ENCODE data around the gene ELFN1.

The ELFN1 gene

DNA sequence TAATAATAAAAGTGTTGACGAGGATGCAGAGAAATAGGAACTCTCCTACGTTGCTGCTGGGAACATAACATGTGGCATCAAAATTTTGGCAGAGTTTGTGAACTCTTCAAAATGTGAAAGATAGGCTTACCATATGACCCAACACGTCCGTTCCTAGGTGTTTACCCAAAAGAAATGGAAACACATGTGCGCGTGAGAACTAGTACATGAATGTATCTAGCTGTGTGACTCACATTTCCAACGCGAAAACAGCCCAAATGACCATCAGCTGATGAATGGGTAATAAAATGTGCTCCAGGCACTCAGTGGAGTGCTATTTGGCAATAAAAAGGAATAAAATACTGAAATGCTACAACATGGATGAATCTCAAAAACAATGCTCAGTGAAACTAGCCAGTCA lies 10.4 kb upstream of the ELFN1 start:
- Histone ChIP-seq H3K9me3 (ENCODE audit: insufficient read depth, low read depth, low read length) (no peaks in the 10 kb centered on the region), H3K27me3 (ENCODE audit: insufficient read depth, low read length, poor library complexity, severe bottlenecking) (no peaks in the 10 kb centered on the region), H3K4me2 (ENCODE audit: low read depth, low read length, poor library complexity, severe bottlenecking) (no peak overlapping the region), H2AFZ (ENCODE audit: low read length) (no peak overlapping the region), H3K36me3 (ENCODE audit: insufficient read depth, low read length) (no peaks in the 10 kb centered on the region), H4K20me1 (ENCODE audit: insufficient read depth, low read length, poor library complexity, severe bottlenecking) (no peaks in the 10 kb centered on the region), H3K4me1 (ENCODE audit: insufficient read depth, low read length, poor library complexity, severe bottlenecking) (no peaks in the 10 kb centered on the region), H3K9ac (ENCODE audit: low read depth, low read length, poor library complexity, severe bottlenecking) (no peak overlapping the region), H3F3A (ENCODE audit: low read depth) (no peaks in the 10 kb centered on the region), H3K79me2 (ENCODE audit: insufficient read depth, low read length) (no peaks in the 10 kb centered on the region), H3K9me2 (replicated peaks; ENCODE audit: low read depth, low read length) (no peaks in the 10 kb centered on the region), H3K4me3 (ENCODE audit: low read length, poor library complexity, severe bottlenecking) (no peak overlapping the region)
- no peak for TF ChIP-seq EZH2phosphoT487 (IDR thresholded peaks at IDR 0.05; ENCODE audit: borderline replicate concordance)
- TF ChIP-seq, protein P1, sequence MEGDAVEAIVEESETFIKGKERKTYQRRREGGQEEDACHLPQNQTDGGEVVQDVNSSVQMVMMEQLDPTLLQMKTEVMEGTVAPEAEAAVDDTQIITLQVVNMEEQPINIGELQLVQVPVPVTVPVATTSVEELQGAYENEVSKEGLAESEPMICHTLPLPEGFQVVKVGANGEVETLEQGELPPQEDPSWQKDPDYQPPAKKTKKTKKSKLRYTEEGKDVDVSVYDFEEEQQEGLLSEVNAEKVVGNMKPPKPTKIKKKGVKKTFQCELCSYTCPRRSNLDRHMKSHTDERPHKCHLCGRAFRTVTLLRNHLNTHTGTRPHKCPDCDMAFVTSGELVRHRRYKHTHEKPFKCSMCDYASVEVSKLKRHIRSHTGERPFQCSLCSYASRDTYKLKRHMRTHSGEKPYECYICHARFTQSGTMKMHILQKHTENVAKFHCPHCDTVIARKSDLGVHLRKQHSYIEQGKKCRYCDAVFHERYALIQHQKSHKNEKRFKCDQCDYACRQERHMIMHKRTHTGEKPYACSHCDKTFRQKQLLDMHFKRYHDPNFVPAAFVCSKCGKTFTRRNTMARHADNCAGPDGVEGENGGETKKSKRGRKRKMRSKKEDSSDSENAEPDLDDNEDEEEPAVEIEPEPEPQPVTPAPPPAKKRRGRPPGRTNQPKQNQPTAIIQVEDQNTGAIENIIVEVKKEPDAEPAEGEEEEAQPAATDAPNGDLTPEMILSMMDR (conservative IDR thresholded peaks at IDR 0.05; ENCODE audit: low read length): no peak

DNA sequence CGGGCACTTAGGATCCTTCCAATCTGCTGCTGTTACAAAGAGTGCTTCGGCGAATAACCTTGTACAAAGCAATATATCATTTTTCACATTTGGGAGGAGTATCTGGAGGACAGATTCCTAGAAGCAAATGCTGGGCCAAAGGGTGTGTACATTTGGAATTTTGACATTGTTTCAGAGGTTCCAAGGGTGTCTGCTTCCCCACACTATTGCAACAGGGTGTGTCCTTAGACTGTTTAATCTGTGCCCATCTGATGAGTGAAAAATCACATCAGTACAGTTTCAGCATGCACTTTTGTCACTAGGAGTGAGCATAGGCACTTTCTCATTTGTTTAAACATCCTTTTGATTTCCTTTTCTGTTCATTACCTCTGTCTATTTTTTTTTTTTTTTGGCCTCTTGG lies 8.6 kb upstream of the ELFN1 start:
- H3K27me3 ChIP-seq (ENCODE audit: insufficient read depth, low read length, poor library complexity, severe bottlenecking): no peaks in the 10 kb centered on the region
- no peaks in the 10 kb centered on the region for H3K4me1 ChIP-seq (ENCODE audit: insufficient read depth, low read length, poor library complexity, severe bottlenecking)
- H3K9ac ChIP-seq (ENCODE audit: low read depth, low read length, poor library complexity, severe bottlenecking): no peak overlapping the region
- H3K9me2 ChIP-seq (replicated peaks; ENCODE audit: low read depth, low read length): no peaks in the 10 kb centered on the region
- no peaks in the 10 kb centered on the region for H3K79me2 ChIP-seq (ENCODE audit: insufficient read depth, low read length)
- H3K9me3 ChIP-seq (ENCODE audit: insufficient read depth, low read depth, low read length): no peaks in the 10 kb centered on the region
- no peak overlapping the region for H2AFZ ChIP-seq (ENCODE audit: low read length)
- H3K4me2 ChIP-seq (ENCODE audit: low read depth, low read length, poor library complexity, severe bottlenecking): no peak overlapping the region
- H4K20me1 ChIP-seq (ENCODE audit: insufficient read depth, low read length, poor library complexity, severe bottlenecking): no peaks in the 10 kb centered on the region
- no peak for TF ChIP-seq EZH2phosphoT487 (IDR thresholded peaks at IDR 0.05; ENCODE audit: borderline replicate concordance)
- TF ChIP-seq, protein P1 (conservative IDR thresholded peaks at IDR 0.05; ENCODE audit: low read length): no peak
- H3F3A ChIP-seq (ENCODE audit: low read depth): no peaks in the 10 kb centered on the region
- no peak overlapping the region for H3K4me3 ChIP-seq (ENCODE audit: low read length, poor library complexity, severe bottlenecking)
- no peaks in the 10 kb centered on the region for H3K36me3 ChIP-seq (ENCODE audit: insufficient read depth, low read length)

DNA sequence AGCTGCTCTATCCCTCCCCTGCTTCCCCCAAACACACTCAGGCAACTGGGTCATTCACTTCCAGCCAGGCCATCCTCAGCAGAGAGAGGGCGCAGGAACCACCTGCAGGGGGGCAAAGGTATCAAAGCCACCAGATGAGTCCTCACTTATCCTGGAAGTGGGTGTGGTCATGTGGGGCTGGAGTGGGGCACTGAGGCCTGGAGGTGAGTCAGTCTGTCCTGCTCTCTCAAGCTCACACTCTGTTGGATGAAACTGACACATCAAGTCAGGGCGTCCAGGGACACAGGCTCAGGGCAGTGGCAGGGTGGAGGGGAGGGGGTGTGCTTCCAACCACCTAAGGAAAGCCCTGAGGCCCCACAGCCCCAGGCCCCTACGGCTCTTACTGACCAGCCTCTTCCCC lies 8.0 kb upstream of the ELFN1 start:
- Histone ChIP-seq H3K4me3 (ENCODE audit: low read length, poor library complexity, severe bottlenecking) (no peak overlapping the region), H3K79me2 (ENCODE audit: insufficient read depth, low read length) (no peaks in the 10 kb centered on the region), H3K9me2 (replicated peaks; ENCODE audit: low read depth, low read length) (no peaks in the 10 kb centered on the region), H3F3A (ENCODE audit: low read depth) (no peaks in the 10 kb centered on the region), H3K9ac (ENCODE audit: low read depth, low read length, poor library complexity, severe bottlenecking) (no peak overlapping the region), H3K4me2 (ENCODE audit: low read depth, low read length, poor library complexity, severe bottlenecking) (no peak overlapping the region), H4K20me1 (ENCODE audit: insufficient read depth, low read length, poor library complexity, severe bottlenecking) (no peaks in the 10 kb centered on the region), H3K27me3 (ENCODE audit: insufficient read depth, low read length, poor library complexity, severe bottlenecking) (no peaks in the 10 kb centered on the region), H3K36me3 (ENCODE audit: insufficient read depth, low read length) (no peaks in the 10 kb centered on the region), H3K4me1 (ENCODE audit: insufficient read depth, low read length, poor library complexity, severe bottlenecking) (no peaks in the 10 kb centered on the region), H3K9me3 (ENCODE audit: insufficient read depth, low read depth, low read length) (no peaks in the 10 kb centered on the region), H2AFZ (ENCODE audit: low read length) (no peak overlapping the region)
- no peak for TF ChIP-seq EZH2phosphoT487 (IDR thresholded peaks at IDR 0.05; ENCODE audit: borderline replicate concordance)
- TF ChIP-seq, protein P1 (conservative IDR thresholded peaks at IDR 0.05; ENCODE audit: low read length): no peak

All from Loucy (cell line).